GM23248 (cell line): ENCODE measurements around the gene REPIN1. TPM values are rescaled to one million over a fixed set of nuclear protein-coding genes. Genes with fewer than 3 reads are reported as not detected.

Experiments used
- DNase-seq: peaks from one replicate; pipeline ENCODE4 v3.0.0-alpha.2; 2015
- H2AFZ ChIP-seq: fragments of 200-600 bp; sonication (generic); 2 replicates; pipeline ENCODE4 v1.6.1; 2016; ENCODE audit warnings: antibody characterized with exemption
- H3F3A ChIP-seq: fragments of 200-600 bp; sonication (generic); 2 replicates; pipeline ENCODE4 v1.6.1; 2016; ENCODE audit warnings: mild to moderate bottlenecking, antibody characterized with exemption, mixed run types; ENCODE audit not compliant: insufficient read depth
- H3K27ac ChIP-seq: fragments of 200-600 bp; sonication (generic); 2 replicates; pipeline ENCODE4 v1.5.1; 2016; ENCODE audit warnings: mild to moderate bottlenecking
- H3K27me3 ChIP-seq: fragments of 200-600 bp; sonication (generic); replicated peaks from 2 replicates; pipeline ENCODE4 v1.6.1; 2016; ENCODE audit warnings: mild to moderate bottlenecking; ENCODE audit not compliant: insufficient read depth
- H3K36me3 ChIP-seq: fragments of 200-600 bp; sonication (generic); 2 replicates; pipeline ENCODE4 v1.6.1; 2016; ENCODE audit warnings: low read depth, mild to moderate bottlenecking
- H3K4me1 ChIP-seq: fragments of 200-600 bp; sonication (generic); 2 replicates; pipeline ENCODE4 v1.6.1; 2016; ENCODE audit warnings: mild to moderate bottlenecking; ENCODE audit not compliant: insufficient read depth
- H3K4me2 ChIP-seq: fragments of 200-600 bp; sonication (generic); one replicate; pipeline ENCODE4 v1.6.1; 2016; ENCODE audit warnings: mild to moderate bottlenecking; ENCODE audit not compliant: unreplicated experiment
- H3K4me3 ChIP-seq: fragments of 200-600 bp; sonication (generic); 2 replicates; pipeline ENCODE4 v1.5.1; 2016; ENCODE audit warnings: mild to moderate bottlenecking
- H3K79me2 ChIP-seq: fragments of 200-600 bp; sonication (generic); 2 replicates; pipeline ENCODE4 v1.6.1; 2016; ENCODE audit warnings: mild to moderate bottlenecking; ENCODE audit not compliant: insufficient read depth
- H3K9ac ChIP-seq: fragments of 200-600 bp; sonication (generic); 2 replicates; pipeline ENCODE4 v1.6.1; 2016; ENCODE audit warnings: mild to moderate bottlenecking
- H3K9me2 ChIP-seq: fragments of 200-600 bp; sonication (generic); 2 replicates; pipeline ENCODE4 v1.6.1; 2016; ENCODE audit warnings: mixed run types, mild to moderate bottlenecking, moderate library complexity; ENCODE audit not compliant: insufficient read depth
- H3K9me3 ChIP-seq: fragments of 200-600 bp; sonication (generic); one replicate; pipeline ENCODE4 v1.6.1; 2017; ENCODE audit warnings: low read depth
- H4K20me1 ChIP-seq: fragments of 200-600 bp; sonication (generic); 2 replicates; pipeline ENCODE4 v1.6.0; 2016; ENCODE audit not compliant: insufficient read depth
- EZH2 ChIP-seq: fragments of 200-600 bp; sonication (generic); IDR thresholded peaks from 2 replicates; pipeline ENCODE4 v1.6.1; 2018; ENCODE audit warnings: antibody characterized with exemption, mild to moderate bottlenecking; ENCODE audit not compliant: insufficient read depth, poor library complexity, severe bottlenecking
- EZH2phosphoT487 ChIP-seq: fragments of 200-600 bp; sonication (generic); IDR thresholded peaks from 2 replicates; pipeline ENCODE4 v1.6.1; 2018; ENCODE audit warnings: antibody characterized with exemption, moderate library complexity, mild to moderate bottlenecking, low read depth; ENCODE audit not compliant: insufficient read depth
- WGBS, 2 experiments: methylation state at CpG; one replicate each; pipeline ENCODE4 v1.1.6; 2015 to 2017; ENCODE audit warnings: low lambda C conversion rate in 2 of 2, low coverage in 1 of 2; ENCODE audit errors: missing lambda C conversion rate in 2 of 2; 5-methylcytosine and 5-hydroxymethylcytosine counted together
- in situ Hi-C: fragments of 300-500 bp; cut with MboI; formaldehyde crosslinking; loops from 2 replicates; pipeline ENCODE4 v1.15.0; 2020
- polyA plus RNA-seq: library from polyadenylated mRNA; unstranded; fragments of >200 nt; fragmentation: Nextera tagmentation; extraction: Ambion mirVana; gene quantifications from 2 replicates; pipeline ENCODE4 v1.2.1, GENCODE V29; 2016
- total RNA-seq: library from RNA; depleted of rRNA; stranded (reverse); fragments of >200 nt; shearing (Covaris generic); gene quantifications from 2 replicates; pipeline ENCODE4 v1.2.3, GENCODE V29; 2014

REPIN1 gene
- total and polyA plus RNA-seq, 2 experiments from 2014 or later, result 17.3 to 48.1 TPM

GRCh38 chr7:150412016-150412415 lies 43.4 kb downstream of the REPIN1 start:
- no peaks in the 10 kb centered on the region for H4K20me1 ChIP-seq
- in situ Hi-C loops, result no loop called here
- TF ChIP-seq EZH2phosphoT487 (no peak), EZH2 (no peak)
- no peak overlapping the region for H2AFZ ChIP-seq
- no peak overlapping the region for H3K27ac ChIP-seq
- H3K36me3 ChIP-seq, result no peaks in the 10 kb centered on the region
- H3K27me3 ChIP-seq, result no peaks in the 10 kb centered on the region
- no peak overlapping the region for H3K4me3 ChIP-seq
- no peaks in the 10 kb centered on the region for H3K9me2 ChIP-seq
- WGBS, 2 experiments, result 80 to 85% methylated on average over 11 of the region's 11 CpGs
- no peak overlapping the region for H3K4me2 ChIP-seq
- no peaks in the 10 kb centered on the region for H3F3A ChIP-seq
- H3K9ac ChIP-seq, result no peak overlapping the region
- H3K4me1 ChIP-seq, result no peaks in the 10 kb centered on the region
- H3K9me3 ChIP-seq, result no peaks in the 10 kb centered on the region
- no peak for DNase-seq
- no peaks in the 10 kb centered on the region for H3K79me2 ChIP-seq

GRCh38 chr7:150412518-150413488 lies 44.2 kb downstream of the REPIN1 start:
- no peak overlapping the region for H2AFZ ChIP-seq
- no peaks in the 10 kb centered on the region for H3K4me1 ChIP-seq
- no peak overlapping the region for H3K4me2 ChIP-seq
- DNase-seq, result peak; percentile 6
- H3K4me3 ChIP-seq, result no peak overlapping the region
- in situ Hi-C loops, result no loop called here
- no peaks in the 10 kb centered on the region for H3K9me2 ChIP-seq
- TF ChIP-seq EZH2phosphoT487 (no peak), EZH2 (no peak)
- no peaks in the 10 kb centered on the region for H3K36me3 ChIP-seq
- no peaks in the 10 kb centered on the region for H3K27me3 ChIP-seq
- H3K79me2 ChIP-seq, result no peaks in the 10 kb centered on the region
- no peak overlapping the region for H3K9ac ChIP-seq
- no peaks in the 10 kb centered on the region for H3K9me3 ChIP-seq
- WGBS, 2 experiments, result 79 to 82% methylated on average over 37 of the region's 37 CpGs
- no peaks in the 10 kb centered on the region for H3F3A ChIP-seq
- H4K20me1 ChIP-seq, result no peaks in the 10 kb centered on the region
- H3K27ac ChIP-seq, result no peak overlapping the region

GRCh38 chr7:150413640-150414081 lies 45.0 kb downstream of the REPIN1 start:
- Histone ChIP-seq H3K9me2 (no peaks in the 10 kb centered on the region), H3K4me2 (no peak overlapping the region), H3K79me2 (no peaks in the 10 kb centered on the region), H3K36me3 (no peaks in the 10 kb centered on the region), H3K27ac (no peak overlapping the region), H3F3A (no peaks in the 10 kb centered on the region), H3K4me1 (no peaks in the 10 kb centered on the region), H3K27me3 (no peaks in the 10 kb centered on the region), H3K9me3 (no peaks in the 10 kb centered on the region), H2AFZ (no peak overlapping the region), H3K4me3 (no peak overlapping the region), H4K20me1 (no peaks in the 10 kb centered on the region), H3K9ac (no peak overlapping the region)
- 89 to 96% methylated on average over 11 of the region's 11 CpGs for WGBS, 2 experiments
- DNase-seq, result no peak
- in situ Hi-C loops, result no loop called here
- TF ChIP-seq EZH2phosphoT487 (no peak), EZH2 (no peak)

- H3K9ac ChIP-seq, result no peak overlapping the region
- H3F3A ChIP-seq, result no peaks in the 10 kb centered on the region
- no peaks in the 10 kb centered on the region for H3K36me3 ChIP-seq
- H3K4me2 ChIP-seq, result no peak overlapping the region
- H3K9me3 ChIP-seq, result no peaks in the 10 kb centered on the region
- 78% methylated on average over 19 of the region's 19 CpGs for WGBS, 2 experiments
- no peaks in the 10 kb centered on the region for H4K20me1 ChIP-seq
- no peak overlapping the region for H3K4me3 ChIP-seq
- H3K9me2 ChIP-seq, result no peaks in the 10 kb centered on the region
- no peak overlapping the region for H2AFZ ChIP-seq
- DNase-seq, result no peak
- in situ Hi-C loops, result no loop called here
- no peak overlapping the region for H3K27ac ChIP-seq
- no peaks in the 10 kb centered on the region for H3K4me1 ChIP-seq
- no peaks in the 10 kb centered on the region for H3K27me3 ChIP-seq
- TF ChIP-seq EZH2phosphoT487, result no peak
- TF ChIP-seq EZH2, result no peak
- no peaks in the 10 kb centered on the region for H3K79me2 ChIP-seq
These were observed 46.8 kb downstream of the REPIN1 start for GRCh38 chr7:150415161-150416153.
